PC-3 (cell line): ENCODE data around the gene A4GALT.

Source experiments
- EZH2 ChIP-seq: fragments of 300-600 bp; sonication (generic); IDR thresholded peaks from one replicate; pipeline ENCODE4 v1.6.1; 2017; ENCODE audit warnings: antibody characterized with exemption, mild to moderate bottlenecking, low read length; ENCODE audit not compliant: unreplicated experiment
- TF ChIP-seq, protein P1 (sequence below): fragments of 300-600 bp; sonication (generic); conservative IDR thresholded peaks from 2 replicates; pipeline ENCODE4 v1.5.1; 2017; ENCODE audit warnings: antibody characterized with exemption, low read depth, mild to moderate bottlenecking, low read length

DNA sequence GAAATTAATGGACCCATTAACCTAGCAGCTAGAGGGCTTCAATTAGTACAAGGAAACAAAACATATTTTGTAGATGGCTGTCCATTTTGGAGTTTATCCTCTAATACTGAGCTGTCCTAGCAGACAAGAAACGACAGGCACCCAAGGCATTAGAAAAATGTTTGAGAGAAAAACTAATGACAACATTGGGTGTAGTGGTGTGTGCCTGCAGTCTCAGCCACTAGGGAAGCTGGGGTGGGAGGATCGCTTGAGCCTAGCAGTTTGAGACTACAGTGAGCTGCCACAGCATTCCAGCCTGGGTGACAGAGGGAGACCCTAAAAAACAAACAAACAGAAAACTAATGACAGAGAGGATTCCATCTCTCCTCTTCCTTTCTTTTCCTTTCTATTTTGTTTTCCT, 1.5 kb downstream of the A4GALT start:
- TF ChIP-seq EZH2, result no peak
- TF ChIP-seq, protein P1, sequence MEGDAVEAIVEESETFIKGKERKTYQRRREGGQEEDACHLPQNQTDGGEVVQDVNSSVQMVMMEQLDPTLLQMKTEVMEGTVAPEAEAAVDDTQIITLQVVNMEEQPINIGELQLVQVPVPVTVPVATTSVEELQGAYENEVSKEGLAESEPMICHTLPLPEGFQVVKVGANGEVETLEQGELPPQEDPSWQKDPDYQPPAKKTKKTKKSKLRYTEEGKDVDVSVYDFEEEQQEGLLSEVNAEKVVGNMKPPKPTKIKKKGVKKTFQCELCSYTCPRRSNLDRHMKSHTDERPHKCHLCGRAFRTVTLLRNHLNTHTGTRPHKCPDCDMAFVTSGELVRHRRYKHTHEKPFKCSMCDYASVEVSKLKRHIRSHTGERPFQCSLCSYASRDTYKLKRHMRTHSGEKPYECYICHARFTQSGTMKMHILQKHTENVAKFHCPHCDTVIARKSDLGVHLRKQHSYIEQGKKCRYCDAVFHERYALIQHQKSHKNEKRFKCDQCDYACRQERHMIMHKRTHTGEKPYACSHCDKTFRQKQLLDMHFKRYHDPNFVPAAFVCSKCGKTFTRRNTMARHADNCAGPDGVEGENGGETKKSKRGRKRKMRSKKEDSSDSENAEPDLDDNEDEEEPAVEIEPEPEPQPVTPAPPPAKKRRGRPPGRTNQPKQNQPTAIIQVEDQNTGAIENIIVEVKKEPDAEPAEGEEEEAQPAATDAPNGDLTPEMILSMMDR, result no peak
